Posterior cingulate gyrus (tissue), 11 donors: ENCODE data around the gene NET1.
A peak's percentile ranks its signal among the peaks of the same experiment; 100 is the strongest.

Experiments used
- DNase-seq, 10 donors: peaks; one replicate each; pipeline versions ENCODE4 v3.0.0 to v3.0.0-alpha.2; 2020 to 2021; ENCODE audit warnings: mixed read lengths in 3 of 10
- intact Hi-C: fragments of 100-400 bp; cut with DNase I; formaldehyde crosslinking; loops from one replicate; pipeline ENCODE4 v1.15.1; 2023

The NET1 gene

DNA sequence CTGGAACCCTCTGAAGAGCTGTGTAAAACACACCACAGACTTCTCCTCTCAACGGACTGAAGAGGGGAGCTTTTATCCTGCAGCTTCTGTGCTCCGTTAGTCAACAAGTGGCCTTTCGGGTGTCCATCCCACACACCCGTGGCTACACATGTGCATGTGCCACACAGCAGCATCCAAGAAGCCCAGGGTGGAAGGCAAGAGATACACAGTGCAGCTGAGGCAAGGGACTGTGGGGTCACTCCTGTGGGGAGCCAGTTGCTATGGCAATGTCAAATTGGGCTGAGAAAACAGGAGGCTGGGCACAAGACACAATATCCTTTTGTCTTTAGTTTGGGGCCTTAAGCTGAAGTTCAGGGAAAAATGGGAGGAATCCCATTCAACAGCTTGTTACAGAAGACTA, 28.7 kb downstream of the NET1 start:
- intact Hi-C loops, result loop anchor here (10.0 kb wide), 1 partner anchor 434 kb away; no protein-coding TSS in a partner anchor
- peak in 1 of 10 donors; percentile 70 for DNase-seq

DNA sequence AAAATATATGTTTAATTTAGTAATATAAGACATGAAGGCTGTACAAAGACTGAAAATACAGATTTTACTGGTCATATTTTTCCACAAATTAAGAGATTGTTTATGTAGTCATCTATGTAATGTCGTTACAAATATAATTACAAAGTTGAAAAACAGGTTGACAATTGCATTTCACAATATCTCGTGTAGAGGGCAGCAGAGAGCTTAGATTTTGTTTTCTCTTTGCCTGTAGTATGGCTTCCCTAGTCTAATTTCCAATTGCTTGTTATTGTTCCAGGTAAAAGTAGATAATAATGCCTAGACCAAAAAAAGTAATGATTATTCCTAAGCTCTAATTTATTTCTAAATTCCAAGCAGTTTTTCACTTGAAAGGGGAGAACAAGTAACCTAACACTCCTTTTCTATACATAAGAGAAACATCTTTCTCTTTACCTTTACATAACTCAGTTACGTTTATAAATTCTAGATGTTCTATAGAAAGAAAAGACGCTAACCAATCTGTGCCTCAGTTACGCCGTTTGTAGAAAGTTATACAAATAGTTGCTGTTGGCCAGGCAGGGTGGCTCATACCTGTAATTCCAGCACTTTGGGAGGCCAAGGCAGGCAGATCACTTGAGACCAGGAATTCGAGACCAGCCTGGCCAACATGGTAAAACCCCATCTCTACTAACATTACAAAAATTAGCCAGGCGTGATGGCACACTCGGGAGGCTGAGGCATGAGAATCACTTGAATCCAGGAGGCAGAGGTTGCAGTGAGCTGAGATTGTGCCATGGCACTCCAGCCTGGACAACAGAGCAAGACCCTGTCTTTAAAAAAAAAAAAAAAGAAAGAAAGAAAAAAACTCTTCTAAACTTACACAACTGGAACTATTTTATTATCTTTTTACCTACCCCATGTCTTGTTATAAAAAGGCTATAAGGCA, 30.0 kb downstream of the NET1 start:
- DNase-seq, result no peak
- intact Hi-C loops, result loop anchor here (1.0 to 10.0 kb wide), 2 partner anchors 181 to 432 kb away; no protein-coding TSS in a partner anchor

- no peak for DNase-seq
- intact Hi-C loops, result loop anchor here (1.0 to 10.0 kb wide), 2 partner anchors 180 to 432 kb away; no protein-coding TSS in a partner anchor
These were observed 30.6 kb downstream of the NET1 start for GRCh38 chr10:5442990-5443370.

DNA sequence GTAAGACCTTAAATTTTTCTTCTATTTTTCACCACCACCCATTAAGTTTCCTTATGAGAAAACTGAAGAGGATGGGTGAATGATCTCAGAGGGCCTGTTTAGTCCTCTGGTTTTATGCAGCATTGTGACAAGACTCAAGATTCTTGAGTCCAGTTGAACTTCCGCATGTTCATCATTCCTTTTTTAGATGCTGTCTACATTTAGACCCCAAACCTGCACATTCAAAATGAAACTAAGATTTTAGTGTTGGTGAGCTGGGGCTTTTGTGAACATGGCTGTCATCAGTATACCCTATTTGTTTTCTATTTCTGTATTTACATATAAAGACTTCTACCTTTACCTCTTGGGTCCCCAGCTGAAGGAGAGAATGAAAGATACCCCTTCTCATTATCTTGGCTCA, 31.1 kb downstream of the NET1 start:
- intact Hi-C loops, result loop anchor here (10.0 kb wide), 1 partner anchor 431 kb away; no protein-coding TSS in a partner anchor

DNA sequence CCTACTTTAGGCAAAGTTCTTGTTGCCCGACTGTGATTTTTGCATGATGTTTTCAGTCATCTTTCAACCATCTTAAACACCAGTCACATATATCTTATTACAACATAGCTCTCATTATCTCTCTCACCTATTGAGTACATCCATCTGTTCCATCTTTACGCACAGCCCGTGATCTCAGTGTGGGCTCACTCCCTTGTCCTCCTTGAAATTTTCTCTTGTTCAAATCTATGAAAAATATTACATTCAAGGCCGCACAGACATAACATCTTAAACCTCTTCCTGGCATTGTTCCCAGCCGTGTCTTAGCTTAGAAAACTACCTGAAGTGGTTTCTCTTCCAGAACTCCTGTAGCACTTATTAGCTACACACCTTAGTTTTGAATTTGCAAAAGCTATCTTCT, 32.6 kb downstream of the NET1 start:
- DNase-seq, result no peak
- intact Hi-C loops, result loop anchor here (10.0 kb wide), 1 partner anchor 430 kb away; no protein-coding TSS in a partner anchor

More for the DNA sequence above, 31.1 kb downstream of the NET1 start:
- no peak for DNase-seq

DNA sequence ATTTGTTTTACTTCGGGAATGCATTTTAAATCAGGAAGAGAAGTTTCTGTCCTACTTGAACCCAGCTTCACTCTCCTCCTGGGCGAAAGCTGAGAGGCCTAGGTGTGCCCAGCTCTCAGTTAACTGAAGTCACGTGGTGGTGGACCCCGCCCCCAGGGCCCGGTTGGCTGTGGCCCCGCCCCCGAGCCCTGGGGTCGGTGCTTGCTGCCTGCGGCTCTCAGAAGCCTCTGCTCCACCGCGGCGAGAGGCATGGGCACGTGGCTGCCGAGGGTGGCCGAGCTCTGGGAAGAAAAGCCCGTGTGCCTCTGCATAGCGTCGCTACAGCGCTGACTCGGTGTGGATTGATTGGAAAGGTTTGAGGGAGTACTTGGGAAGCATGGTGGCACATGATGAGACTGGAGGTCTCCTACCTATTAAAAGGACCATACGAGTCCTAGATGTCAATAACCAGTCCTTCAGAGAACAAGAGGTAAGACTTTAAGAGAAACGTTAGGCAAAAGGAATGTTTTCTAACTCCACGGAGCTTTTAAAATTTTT, 34.1 kb downstream of the NET1 start:
- intact Hi-C loops, result loop anchor here (10.0 kb wide), 1 partner anchor 428 kb away; no protein-coding TSS in a partner anchor
- peak; percentile 15 to 94 (median 44) for DNase-seq

- intact Hi-C loops, result loop anchor here (10.0 kb wide), 1 partner anchor 428 kb away; no protein-coding TSS in a partner anchor
- DNase-seq, result no peak
These were observed 34.7 kb downstream of the NET1 start for GRCh38 chr10:5447056-5447455.

DNA sequence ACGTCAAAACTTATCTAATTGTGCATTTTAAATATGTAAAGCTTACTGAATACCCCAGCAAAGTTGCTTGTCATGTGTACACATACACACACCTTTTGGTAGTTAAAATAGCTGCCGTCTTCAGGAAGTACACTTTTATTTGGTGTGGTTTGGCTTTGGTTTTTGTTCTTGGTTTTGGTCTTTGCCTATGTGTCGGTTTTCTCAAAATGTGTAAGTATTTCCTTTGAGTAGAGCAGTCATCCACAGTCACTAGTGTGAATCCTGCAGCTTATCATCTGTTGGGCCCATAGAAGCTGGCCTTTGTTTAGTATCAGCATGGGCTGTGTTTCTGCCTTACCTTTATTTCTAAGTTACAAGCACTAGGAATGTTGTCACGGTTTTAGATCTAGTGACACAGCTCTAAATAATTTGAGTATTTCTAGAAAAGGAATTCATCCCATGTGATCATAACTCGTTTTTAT, 35.3 kb downstream of the NET1 start:
- intact Hi-C loops, result loop anchor here (10.0 kb wide), 1 partner anchor 427 kb away; no protein-coding TSS in a partner anchor
- no peak for DNase-seq

DNA sequence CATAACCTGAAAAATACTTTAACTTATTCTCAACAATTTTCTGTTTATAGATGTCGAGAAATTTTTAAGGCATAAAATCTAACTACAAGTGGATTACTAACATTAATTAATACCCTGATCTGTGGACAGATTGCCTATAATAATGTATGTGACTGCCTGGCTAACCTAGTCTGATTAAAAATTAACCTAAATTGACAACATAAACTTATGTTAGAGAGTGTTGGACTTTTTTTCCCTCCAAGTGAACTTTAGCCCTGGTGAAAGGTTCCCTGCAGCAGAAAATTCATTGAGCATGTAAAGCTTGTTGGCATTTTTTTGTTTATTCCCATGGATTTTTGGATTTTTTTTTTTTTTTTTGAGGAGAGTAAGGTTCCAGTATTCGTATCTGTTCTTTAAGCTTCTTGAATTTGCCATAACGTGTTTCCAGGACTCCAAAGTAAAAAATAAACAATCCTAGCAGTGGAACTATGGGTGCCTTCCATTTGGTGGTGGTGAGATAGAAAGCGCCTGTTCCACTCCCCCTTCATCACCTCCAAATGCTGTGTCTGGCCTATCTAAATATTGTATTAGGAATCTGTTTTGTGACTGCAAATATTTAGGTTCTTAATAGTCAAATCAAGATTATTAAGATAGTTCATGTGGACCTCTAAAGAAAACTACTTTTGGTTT, 36.1 kb downstream of the NET1 start:
- intact Hi-C loops, result loop anchor here (10.0 kb wide), 1 partner anchor 426 kb away; no protein-coding TSS in a partner anchor
- no peak for DNase-seq

GRCh38 chr10:5449227-5449626, 36.9 kb downstream of the NET1 start:
- no peak for DNase-seq
- intact Hi-C loops, result loop anchor here (10.0 kb wide), 1 partner anchor 426 kb away; no protein-coding TSS in a partner anchor

GRCh38 chr10:5449823-5450222, 37.5 kb downstream of the NET1 start:
- intact Hi-C loops, result loop anchor here (10.0 kb wide), 1 partner anchor 425 kb away; no protein-coding TSS in a partner anchor
- no peak for DNase-seq

DNA sequence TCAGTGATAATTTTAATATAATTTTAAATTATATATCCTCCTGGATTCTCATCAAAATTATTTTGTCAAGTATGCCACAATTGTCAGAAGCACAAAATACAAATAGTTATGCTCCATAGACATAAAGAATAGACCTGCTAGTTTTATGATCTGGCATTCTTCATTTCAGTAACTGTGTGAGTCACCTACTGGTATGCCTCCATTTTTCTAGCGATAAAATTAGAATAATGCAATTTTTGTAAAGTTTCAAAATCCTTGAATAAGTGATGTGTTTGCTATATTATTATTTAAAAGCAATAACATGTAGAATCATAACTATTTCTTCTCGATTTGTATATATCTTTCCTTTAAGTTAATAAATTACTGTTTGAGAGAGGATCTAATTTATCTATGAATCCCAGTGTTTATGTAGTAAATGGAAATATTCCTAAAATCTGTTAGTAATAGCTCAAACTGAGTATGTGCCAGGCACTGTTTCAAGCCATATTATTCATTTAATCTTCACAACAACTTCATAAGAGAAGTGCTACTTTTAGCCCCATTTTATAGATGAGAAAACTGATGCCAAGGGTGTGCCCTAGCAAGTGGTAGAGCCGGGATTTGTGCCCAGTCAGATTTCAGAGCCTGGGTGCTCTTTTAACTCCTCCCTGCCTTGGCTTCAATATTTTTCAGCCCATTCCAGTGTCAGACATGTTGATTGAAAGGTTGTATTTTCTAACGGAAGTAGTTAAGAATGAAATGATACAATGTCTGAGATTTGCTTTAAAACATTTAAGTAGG, 38.4 kb downstream of the NET1 start:
- no peak for DNase-seq
- intact Hi-C loops, result no loop called here

DNA sequence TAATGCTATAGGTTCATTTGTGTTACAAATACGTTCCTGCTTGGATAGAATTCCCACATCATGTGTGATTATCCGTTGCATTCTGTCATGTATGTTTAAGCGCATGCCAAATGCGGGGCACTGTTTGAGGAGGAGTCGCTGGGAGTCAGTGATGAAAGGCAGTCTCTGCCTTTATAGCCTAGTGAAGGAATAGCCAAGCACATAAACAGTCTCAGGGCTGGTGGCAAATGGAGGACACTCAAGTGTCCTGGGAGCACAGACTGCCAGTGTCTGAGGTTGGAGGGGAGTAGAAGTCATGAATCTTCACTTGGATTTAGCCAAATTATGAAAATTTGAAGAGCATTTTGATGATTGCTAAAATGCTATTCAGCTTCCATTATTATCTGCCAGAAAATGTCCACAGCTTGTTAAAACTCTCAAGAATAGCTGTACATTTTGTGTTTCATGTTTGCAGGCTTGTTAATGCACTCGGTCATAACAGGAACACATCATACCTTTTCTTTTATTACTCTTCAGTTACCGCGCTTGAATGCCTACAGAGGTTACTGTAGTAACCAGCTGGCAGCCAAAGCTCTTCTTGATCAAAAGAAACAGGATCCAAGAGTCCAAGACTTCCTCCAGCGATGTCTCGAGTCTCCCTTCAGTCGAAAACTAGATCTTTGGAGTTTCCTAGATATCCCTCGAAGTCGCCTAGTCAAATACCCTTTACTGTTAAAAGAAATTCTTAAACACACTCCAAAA, 41.6 kb downstream of the NET1 start:
- no peak for DNase-seq
- intact Hi-C loops, result no loop called here

DNA sequence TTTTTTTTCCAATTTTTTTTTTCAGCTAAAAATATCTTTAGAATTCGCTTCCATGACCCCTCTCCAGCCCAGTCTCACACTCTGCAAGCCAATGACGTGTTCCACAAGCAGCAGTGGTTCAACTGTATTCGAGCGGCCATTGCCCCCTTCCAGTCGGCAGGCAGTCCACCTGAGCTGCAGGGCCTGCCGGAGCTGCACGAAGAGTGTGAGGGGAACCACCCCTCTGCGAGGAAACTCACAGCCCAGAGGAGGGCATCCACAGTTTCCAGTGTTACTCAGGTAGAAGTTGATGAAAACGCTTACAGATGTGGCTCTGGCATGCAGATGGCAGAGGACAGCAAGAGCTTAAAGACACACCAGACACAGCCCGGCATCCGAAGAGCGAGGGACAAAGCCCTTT, 44.2 kb downstream of the NET1 start:
- DNase-seq, result no peak
- intact Hi-C loops, result no loop called here

DNA sequence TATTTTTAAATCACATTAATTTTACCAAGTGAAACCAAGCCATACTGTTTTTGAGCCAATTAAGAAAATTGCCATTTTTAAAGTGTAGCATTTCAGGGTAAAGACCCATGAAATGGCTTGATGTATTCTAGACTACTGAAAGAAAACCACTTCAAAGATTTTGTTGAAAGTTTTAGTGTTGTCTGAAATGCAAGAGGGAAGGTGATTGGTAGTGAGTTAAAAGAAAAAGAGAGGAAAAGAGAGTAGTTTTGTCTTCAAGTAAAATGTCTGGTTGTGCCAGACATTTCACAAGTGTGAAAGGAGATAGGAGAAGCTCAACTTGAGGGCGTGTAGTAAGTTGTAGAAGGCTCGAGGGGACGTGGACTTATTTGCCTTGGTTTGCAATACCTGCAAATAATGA, 45.4 kb downstream of the NET1 start:
- no peak for DNase-seq
- intact Hi-C loops, result no loop called here

- intact Hi-C loops, result no loop called here
- DNase-seq, result no peak
These were observed 46.1 kb downstream of the NET1 start for GRCh38 chr10:5458425-5458824.

GRCh38 chr10:5458949-5459747, 46.8 kb downstream of the NET1 start:
- intact Hi-C loops, result no loop called here
- no peak for DNase-seq

GRCh38 chr10:5460468-5461202, 48.3 kb downstream of the NET1 start:
- DNase-seq, result no peak
- intact Hi-C loops, result no loop called here
